HCT116 (cell line): ENCODE measurements around the gene KATNAL2. TPM values are rescaled to one million over a fixed set of nuclear protein-coding genes. Genes with fewer than 3 reads are reported as not detected.

Experiments
- ATAC-seq: fragments of 200-7000 bp; cut with Tn5 transposase; 2 replicates; pipeline ENCODE4 v1.9.1; 2020; ENCODE audit warnings: mild to moderate bottlenecking, moderate library complexity
- BruUV-seq: library from RNA; stranded (reverse); fragments of 400-500 nt; replicated peaks from 2 replicates; lab custom pipeline; 2021; lab: Mats Ljungman, UMichigan
- CTCF ChIA-PET: fragments of 300-600 bp; sonication (Branson Sonifier 250); formaldehyde crosslinking; loops from one replicate; lab custom pipeline; 2021; ENCODE audit warnings: antibody characterized with exemption; lab: Charles Lee
- POLR2A ChIA-PET: fragments of 300-600, 350-600 bp; sonication (Branson Sonifier 250); formaldehyde crosslinking; loops from one replicate; lab custom pipeline; 2021; ENCODE audit warnings: antibody characterized with exemption; lab: Charles Lee
- RAD21 ChIA-PET, 2 experiments: fragments of 300-600 bp; sonication (Branson Sonifier 250); formaldehyde crosslinking; loops; one replicate each; lab custom pipeline; 2023; ENCODE audit warnings: low total read pairs in 2 of 2; ENCODE audit not compliant: uncharacterized antibody in 2 of 2, unreplicated experiment in 2 of 2, low non-redundant PET in 1 of 2; lab: Charles Lee
- DNase-seq: peaks from one replicate; pipeline ENCODE4 v3.0.0-alpha.2; 2010; ENCODE audit warnings: low read depth, low spot score
- H2AFZ ChIP-seq: fragments of 200-600 bp; shearing (Covaris generic), sonication (generic); 2 replicates; pipeline ENCODE4 v1.6.1; 2017; ENCODE audit warnings: low read depth, mixed run types, mixed read lengths, antibody characterized with exemption, low read length; ENCODE audit not compliant: poor library complexity, severe bottlenecking
- H3K27ac ChIP-seq: 2 replicates; pipeline ENCODE4 v1.5.1; 2012; ENCODE audit warnings: low read depth, low read length
- H3K27me3 ChIP-seq: fragments of 200-600 bp; sonication (generic); 2 replicates; pipeline ENCODE4 v1.6.1; 2016; ENCODE audit warnings: mixed run types, low read length, mixed read lengths; ENCODE audit not compliant: insufficient read depth
- H3K36me3 ChIP-seq, 2 experiments: fragments of 200-500 bp in 1 of 2; fragments of 200-600 bp in 1 of 2; sonication (Bioruptor generic) in 1 of 2; sonication (generic) in 1 of 2; 2 replicates each; pipeline versions ENCODE4 v1.5.1 to v1.6.1; 2014 to 2016; ENCODE audit warnings: low read length in 2 of 2, inconsistent platforms in 1 of 2, mixed read lengths in 1 of 2, mixed run types in 1 of 2; ENCODE audit not compliant: insufficient read depth in 2 of 2, control insufficient read depth in 1 of 2
- H3K4me1 ChIP-seq, 2 experiments: fragments of 200-600 bp in 1 of 2; sonication (generic) in 1 of 2; 2 replicates each; pipeline versions ENCODE4 v1.5.1 to v1.6.1; 2012 to 2017; ENCODE audit warnings: low read length in 2 of 2, inconsistent platforms in 1 of 2, mild to moderate bottlenecking in 1 of 2, mixed read lengths in 1 of 2, mixed run types in 1 of 2, moderate library complexity in 1 of 2; ENCODE audit not compliant: insufficient read depth in 2 of 2, control insufficient read depth in 1 of 2
- H3K4me2 ChIP-seq: fragments of 200-600 bp; sonication (generic); 2 replicates; pipeline ENCODE4 v1.6.1; 2017; ENCODE audit warnings: mixed run types, low read length, mixed read lengths
- H3K4me3 ChIP-seq, 2 experiments: fragments of 200-600 bp in 1 of 2; sonication (generic) in 1 of 2; replicated peaks in 1 of 2; 2 replicates each; pipeline ENCODE4 v1.5.1; 2011 to 2016; ENCODE audit warnings: low read length in 2 of 2, control low read depth in 1 of 2, low read depth in 1 of 2, mild to moderate bottlenecking in 1 of 2, mixed read lengths in 1 of 2, mixed run types in 1 of 2
- H3K79me2 ChIP-seq: fragments of 200-600 bp; sonication (generic); 2 replicates; pipeline ENCODE4 v1.6.1; 2017; ENCODE audit warnings: mild to moderate bottlenecking, mixed run types, low read length, moderate library complexity, mixed read lengths; ENCODE audit not compliant: insufficient read depth
- H3K9ac ChIP-seq: fragments of 200-600 bp; sonication (generic); 2 replicates; pipeline ENCODE4 v1.6.1; 2016; ENCODE audit warnings: low read length, mixed read lengths
- H3K9me2 ChIP-seq: fragments of 200-600 bp; sonication (generic), shearing (Covaris generic); 2 replicates; pipeline ENCODE4 v1.6.1; 2017; ENCODE audit warnings: mixed run types, mild to moderate bottlenecking, moderate library complexity; ENCODE audit not compliant: insufficient read depth
- H3K9me3 ChIP-seq, 2 experiments: fragments of 200-500 bp in 1 of 2; fragments of 200-600 bp in 1 of 2; sonication (Bioruptor generic) in 1 of 2; sonication (generic) in 1 of 2; 2 replicates each; pipeline ENCODE4 v1.6.1; 2014 to 2017; ENCODE audit warnings: low read length in 2 of 2, mixed read lengths in 2 of 2, inconsistent platforms in 1 of 2, low read depth in 1 of 2, mild to moderate bottlenecking in 1 of 2, mixed run types in 1 of 2, moderate library complexity in 1 of 2; ENCODE audit not compliant: control insufficient read depth in 1 of 2, insufficient read depth in 1 of 2
- H4K20me1 ChIP-seq: fragments of 200-600 bp; sonication (generic), shearing (Covaris generic); 2 replicates; pipeline ENCODE4 v1.6.1; 2017; ENCODE audit warnings: mixed run types, mild to moderate bottlenecking, moderate library complexity; ENCODE audit not compliant: insufficient read depth
- CEBPB ChIP-seq: IDR thresholded peaks from 2 replicates; pipeline ENCODE4 v1.6.1; 2012; ENCODE audit warnings: low read depth
- FOSL1 ChIP-seq: IDR thresholded peaks from 2 replicates; pipeline ENCODE4 v1.6.1; 2012; ENCODE audit warnings: low read depth
- JUND ChIP-seq: IDR thresholded peaks from 2 replicates; pipeline ENCODE4 v1.6.1; 2012
- POLR2A ChIP-seq: IDR thresholded peaks from 2 replicates; pipeline ENCODE4 v1.7.0; 2011; ENCODE audit warnings: borderline replicate concordance; ENCODE audit not compliant: insufficient read depth, insufficient read length; ENCODE audit errors: extremely low read depth
- POLR2AphosphoS5 ChIP-seq: IDR thresholded peaks from 2 replicates; pipeline ENCODE4 v1.6.1; 2011; ENCODE audit warnings: mild to moderate bottlenecking, low read depth, low read length, moderate library complexity
- ZFX ChIP-seq: fragments of 450-650 bp; IDR thresholded peaks from 2 replicates; pipeline ENCODE4 v1.6.1; 2017
- intact Hi-C: fragments of 100-400 bp; cut with micrococcal nuclease; formaldehyde crosslinking; loops from 2 replicates; pipeline ENCODE4 v1.10.0; 2022
- total RNA-seq: library from RNA; stranded (reverse); gene quantifications from one replicate; pipeline ENCODE4 v1.2.1, GENCODE V29; 2021; ENCODE audit not compliant: unreplicated experiment
- TF ChIP-seq, protein P1 (sequence below): IDR thresholded peaks from 2 replicates; pipeline ENCODE4 v1.6.1; 2012
- TF ChIP-seq, protein P2 (sequence below): IDR thresholded peaks from 2 replicates; pipeline ENCODE4 v1.6.1; 2012; ENCODE audit warnings: low read depth

Gene KATNAL2
- total RNA-seq, 1 experiment from 2014 or later, result 2.0 TPM

DNA sequence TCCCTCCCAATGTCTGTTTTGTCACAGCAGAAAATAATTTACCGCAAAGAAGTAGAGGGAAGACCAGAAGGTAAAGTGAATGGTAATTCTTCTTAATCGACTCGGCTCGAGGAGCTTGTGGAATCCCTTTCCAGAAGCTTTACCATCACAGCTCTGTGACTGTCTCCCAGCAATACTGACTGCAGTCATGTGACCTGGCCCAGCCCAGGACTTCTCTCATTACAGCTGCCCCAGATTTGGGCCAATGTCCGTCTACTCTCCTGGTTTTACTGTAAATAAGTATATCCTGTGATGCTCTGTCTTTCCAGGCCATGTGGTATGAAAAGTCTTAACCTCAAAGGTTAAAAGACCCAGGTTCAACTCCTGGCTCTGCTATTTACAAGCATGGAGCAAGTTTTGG lies 137.0 kb downstream of the KATNAL2 start (continued):
- TF ChIP-seq ZFX (no peak), POLR2A (no peak)
- TF ChIP-seq, all 23 proteins: peak for 0

DNA sequence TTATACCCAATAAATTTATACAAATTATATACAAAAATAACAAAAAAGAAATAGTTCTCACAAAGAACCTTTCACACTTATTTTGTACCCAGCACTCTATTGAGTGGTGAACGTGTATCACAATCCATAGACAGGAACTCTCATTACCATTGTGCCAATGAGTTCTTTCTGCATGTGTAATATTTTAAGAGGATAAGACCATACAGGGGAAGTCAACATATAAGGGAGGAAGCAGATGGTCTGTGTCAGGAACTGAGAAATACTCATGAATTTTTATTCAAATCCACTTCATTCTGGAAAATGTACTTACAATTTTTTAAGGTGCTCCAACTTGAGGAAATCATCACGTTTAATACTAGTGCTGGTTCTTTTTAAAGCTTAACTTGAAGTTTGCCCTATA lies 145.1 kb downstream of the KATNAL2 start:
- Histone ChIP-seq H3K79me2 (no peaks in the 10 kb centered on the region), H3K36me3 (no peaks in the 10 kb centered on the region), H3K4me3 (no peak overlapping the region), H2AFZ (no peak overlapping the region), H3K27me3 (no peaks in the 10 kb centered on the region), H3K9ac (no peak overlapping the region), H3K9me3 (no peaks in the 10 kb centered on the region), H3K27ac (no peak overlapping the region), H4K20me1 (no peaks in the 10 kb centered on the region), H3K4me2 (no peak overlapping the region), H3K9me2 (no peaks in the 10 kb centered on the region), H3K4me1 (no peaks in the 10 kb centered on the region)
- no peak for DNase-seq
- POLR2A ChIA-PET, result no interaction called here
- ATAC-seq, result no peak
- RAD21 ChIA-PET, result no interaction called here
- CTCF ChIA-PET, result no interaction called here
- no TSS peak for BruUV-seq
- TF ChIP-seq CEBPB (no peak), FOSL1 (no peak), POLR2AphosphoS5 (no peak), JUND (no peak), POLR2A (no peak)
- TF ChIP-seq, protein P1, sequence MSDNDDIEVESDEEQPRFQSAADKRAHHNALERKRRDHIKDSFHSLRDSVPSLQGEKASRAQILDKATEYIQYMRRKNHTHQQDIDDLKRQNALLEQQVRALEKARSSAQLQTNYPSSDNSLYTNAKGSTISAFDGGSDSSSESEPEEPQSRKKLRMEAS, result no peak
- TF ChIP-seq, protein P2, sequence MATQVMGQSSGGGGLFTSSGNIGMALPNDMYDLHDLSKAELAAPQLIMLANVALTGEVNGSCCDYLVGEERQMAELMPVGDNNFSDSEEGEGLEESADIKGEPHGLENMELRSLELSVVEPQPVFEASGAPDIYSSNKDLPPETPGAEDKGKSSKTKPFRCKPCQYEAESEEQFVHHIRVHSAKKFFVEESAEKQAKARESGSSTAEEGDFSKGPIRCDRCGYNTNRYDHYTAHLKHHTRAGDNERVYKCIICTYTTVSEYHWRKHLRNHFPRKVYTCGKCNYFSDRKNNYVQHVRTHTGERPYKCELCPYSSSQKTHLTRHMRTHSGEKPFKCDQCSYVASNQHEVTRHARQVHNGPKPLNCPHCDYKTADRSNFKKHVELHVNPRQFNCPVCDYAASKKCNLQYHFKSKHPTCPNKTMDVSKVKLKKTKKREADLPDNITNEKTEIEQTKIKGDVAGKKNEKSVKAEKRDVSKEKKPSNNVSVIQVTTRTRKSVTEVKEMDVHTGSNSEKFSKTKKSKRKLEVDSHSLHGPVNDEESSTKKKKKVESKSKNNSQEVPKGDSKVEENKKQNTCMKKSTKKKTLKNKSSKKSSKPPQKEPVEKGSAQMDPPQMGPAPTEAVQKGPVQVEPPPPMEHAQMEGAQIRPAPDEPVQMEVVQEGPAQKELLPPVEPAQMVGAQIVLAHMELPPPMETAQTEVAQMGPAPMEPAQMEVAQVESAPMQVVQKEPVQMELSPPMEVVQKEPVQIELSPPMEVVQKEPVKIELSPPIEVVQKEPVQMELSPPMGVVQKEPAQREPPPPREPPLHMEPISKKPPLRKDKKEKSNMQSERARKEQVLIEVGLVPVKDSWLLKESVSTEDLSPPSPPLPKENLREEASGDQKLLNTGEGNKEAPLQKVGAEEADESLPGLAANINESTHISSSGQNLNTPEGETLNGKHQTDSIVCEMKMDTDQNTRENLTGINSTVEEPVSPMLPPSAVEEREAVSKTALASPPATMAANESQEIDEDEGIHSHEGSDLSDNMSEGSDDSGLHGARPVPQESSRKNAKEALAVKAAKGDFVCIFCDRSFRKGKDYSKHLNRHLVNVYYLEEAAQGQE, result no peak
- intact Hi-C loops, result no loop called here
